GM18499 (cell line): ENCODE results near the gene VGLL4.
"Not testable (repeated sequence)": the region's sequence is repeated elsewhere in the genome, so short reads cannot be mapped to it uniquely, and the experiment has no call there.

Source experiments
- ATAC-seq: cut with Tn5 transposase; IDR thresholded peaks from one replicate; pipeline ENCODE4 v1.9.1; 2021; ENCODE audit warnings: moderate number of reproducible peaks; ENCODE audit not compliant: insufficient read depth, unreplicated experiment

The VGLL4 gene

DNA sequence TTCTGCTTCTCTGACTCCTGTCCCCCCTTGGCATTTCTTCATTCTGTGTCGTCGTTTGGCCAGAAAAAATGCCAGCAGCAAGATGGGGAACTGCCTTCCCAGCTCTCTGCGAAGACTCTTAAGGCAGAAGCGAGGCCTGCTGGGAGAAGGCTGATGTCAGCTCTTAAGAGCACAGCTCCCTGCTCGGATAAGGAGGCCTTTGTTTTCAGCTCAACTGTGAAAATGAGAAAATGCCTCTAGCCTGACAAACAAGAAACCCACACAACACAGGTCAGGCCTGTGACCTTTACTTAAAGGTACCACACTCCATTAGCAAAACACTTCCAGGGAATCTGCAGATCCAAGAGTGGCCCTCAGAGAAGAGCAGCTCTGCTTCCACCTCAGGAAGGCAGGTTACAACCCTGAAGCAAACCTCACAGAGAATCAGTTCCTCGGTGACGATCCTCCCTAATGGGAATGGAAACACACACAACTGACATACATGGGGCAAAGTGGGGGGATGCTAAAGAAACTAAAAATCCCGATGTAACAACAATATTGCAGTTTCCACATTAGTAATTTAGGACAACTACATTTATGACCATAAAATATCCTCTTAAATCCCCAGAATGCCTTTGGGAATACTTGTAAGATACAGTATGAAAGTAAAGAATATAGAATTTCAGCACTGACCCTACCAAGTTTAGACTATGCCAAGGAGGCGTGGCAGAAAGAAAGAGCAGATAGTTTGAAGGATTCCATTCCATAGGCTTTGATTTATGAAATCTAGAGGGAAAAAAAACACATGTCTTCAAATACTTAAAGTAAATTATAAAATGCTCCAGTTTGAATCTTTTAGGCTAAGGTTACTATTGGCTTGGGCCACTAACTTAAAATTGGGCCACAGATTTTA, 52.1 kb downstream of the VGLL4 start:
- no peak for ATAC-seq

GRCh38 chr3:11591002-11591355, 52.7 kb downstream of the VGLL4 start:
- no peak for ATAC-seq

GRCh38 chr3:11589706-11590105, 54.0 kb downstream of the VGLL4 start:
- no peak for ATAC-seq

DNA sequence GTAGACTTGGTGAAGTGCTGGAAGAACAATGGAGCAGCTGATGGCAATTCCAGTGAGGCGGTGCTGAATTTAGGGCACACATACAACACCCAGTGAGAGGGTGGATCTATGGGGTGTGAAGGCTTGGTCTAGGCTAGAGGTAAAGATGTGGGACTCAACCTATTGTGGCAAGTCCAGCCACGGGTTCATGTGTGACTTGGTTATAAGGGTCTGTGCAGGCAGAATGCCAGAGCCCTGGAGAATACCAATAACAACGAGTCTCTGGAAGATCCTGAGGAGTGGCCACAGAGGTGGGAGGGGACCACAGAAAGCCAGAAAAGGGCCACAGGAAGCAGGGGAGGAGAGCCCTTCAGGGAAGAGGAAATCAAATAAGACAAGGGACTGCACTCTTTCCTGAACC, 55.0 kb downstream of the VGLL4 start:
- no peak for ATAC-seq

GRCh38 chr3:11588338-11588737, 55.4 kb downstream of the VGLL4 start:
- no peak for ATAC-seq

DNA sequence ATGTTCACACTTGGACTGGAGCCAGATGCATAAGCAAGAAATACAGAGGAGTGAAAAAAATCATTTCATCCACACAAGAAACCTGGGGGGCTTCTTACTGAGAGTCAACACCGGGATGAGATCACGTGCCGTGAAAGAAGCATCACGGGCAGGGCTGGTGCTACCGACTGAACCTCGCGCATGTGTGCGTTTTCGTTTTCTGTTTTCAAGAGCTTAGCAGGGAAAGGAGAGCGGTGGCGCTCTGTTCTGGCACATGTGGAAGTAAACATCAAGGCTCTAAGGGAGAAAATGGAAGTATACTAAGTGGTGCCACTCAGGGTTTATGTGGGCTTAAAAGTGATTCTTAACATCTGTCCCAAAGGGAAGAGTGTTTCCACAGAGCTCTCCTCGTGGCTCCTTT, 55.9 kb downstream of the VGLL4 start:
- no peak for ATAC-seq

GRCh38 chr3:11584570-11584969, 59.1 kb downstream of the VGLL4 start:
- no peak for ATAC-seq

DNA sequence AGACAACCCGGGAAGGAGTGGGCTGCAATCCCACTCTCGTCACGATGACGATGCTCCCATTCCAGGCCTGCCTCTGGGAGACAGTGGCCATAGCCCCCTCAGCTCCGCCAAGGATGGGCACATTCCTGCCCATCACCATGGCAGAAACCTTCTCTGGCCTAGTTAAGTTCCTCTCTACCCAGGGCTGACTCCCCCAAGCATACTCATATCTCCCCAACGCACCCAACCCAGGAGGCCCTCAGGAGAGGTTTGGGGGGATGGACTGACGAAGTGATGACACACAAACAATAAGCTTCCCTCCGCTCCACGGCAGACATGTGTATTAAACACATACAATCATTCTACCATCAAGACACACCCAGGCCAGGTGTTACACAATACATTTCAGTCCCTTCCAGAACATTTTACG, 60.1 kb downstream of the VGLL4 start:
- no peak for ATAC-seq

GRCh38 chr3:11583235-11583634, 60.5 kb downstream of the VGLL4 start:
- no peak for ATAC-seq

GRCh38 chr3:11582191-11582968, 61.3 kb downstream of the VGLL4 start:
- ATAC-seq: no peak

- no peak for ATAC-seq
Observed at GRCh38 chr3:11581237-11582190, 62.2 kb downstream of the VGLL4 start.

GRCh38 chr3:11580645-11581044, 63.1 kb downstream of the VGLL4 start:
- no peak for ATAC-seq

GRCh38 chr3:11578169-11578568, 65.5 kb downstream of the VGLL4 start:
- ATAC-seq: no peak

- no peak for ATAC-seq
Observed at GRCh38 chr3:11576453-11576852, 67.3 kb downstream of the VGLL4 start.

- ATAC-seq: no peak
Observed at GRCh38 chr3:11575677-11576076, 68.0 kb downstream of the VGLL4 start.

DNA sequence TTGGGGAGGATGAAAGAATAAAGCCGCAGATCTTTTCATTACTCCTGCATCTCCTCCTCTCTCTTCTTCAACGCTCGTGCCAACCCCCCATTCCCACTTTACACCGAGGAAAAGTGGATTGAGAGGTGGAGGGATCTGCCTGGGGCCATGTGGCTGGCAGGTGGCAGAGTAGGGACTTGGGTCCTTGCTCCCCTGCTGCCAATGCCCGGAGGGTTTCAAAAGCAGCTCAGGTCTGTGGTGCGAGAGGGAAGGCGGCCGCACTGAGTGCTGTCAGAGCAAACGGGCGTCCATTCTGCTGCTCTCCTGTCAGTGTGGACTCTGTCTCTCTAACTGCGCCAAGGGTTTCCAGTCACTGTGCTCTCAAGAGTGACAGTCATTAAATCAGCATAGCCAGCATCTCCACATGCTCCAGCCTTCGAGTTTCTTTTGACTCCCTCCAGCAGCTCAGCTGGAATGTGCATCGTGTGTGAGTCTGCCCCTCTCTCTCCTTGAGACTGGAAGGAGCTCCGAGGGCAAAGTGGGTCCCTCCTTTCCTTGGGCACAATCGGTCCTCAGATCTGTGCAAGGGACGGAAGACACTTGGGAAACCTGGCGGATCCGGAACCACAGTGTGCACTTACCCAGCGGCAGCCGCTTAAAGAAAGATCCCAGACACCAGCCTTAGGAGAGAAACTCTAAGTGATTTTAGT, 68.6 kb downstream of the VGLL4 start:
- ATAC-seq: no peak

DNA sequence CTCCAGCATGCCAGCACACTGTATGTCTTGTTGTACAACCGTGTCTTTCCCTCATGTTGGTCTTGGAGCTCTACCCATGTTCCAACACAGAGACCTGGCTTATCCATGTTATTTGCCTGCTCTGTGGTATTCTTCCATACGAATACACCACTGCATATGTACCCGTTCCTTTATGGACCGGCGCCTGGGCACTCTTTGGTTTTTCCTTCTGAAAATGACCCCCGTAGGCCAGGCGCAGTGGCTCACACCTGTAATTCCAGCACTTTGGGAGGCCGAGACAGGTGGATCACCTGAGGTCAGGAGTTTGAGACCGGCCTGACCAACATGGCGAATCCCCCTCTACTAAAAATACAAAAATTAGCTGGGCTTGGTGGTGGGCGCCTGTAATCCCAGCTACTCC, 71.1 kb downstream of the VGLL4 start:
- not testable (repeated sequence) for ATAC-seq

DNA sequence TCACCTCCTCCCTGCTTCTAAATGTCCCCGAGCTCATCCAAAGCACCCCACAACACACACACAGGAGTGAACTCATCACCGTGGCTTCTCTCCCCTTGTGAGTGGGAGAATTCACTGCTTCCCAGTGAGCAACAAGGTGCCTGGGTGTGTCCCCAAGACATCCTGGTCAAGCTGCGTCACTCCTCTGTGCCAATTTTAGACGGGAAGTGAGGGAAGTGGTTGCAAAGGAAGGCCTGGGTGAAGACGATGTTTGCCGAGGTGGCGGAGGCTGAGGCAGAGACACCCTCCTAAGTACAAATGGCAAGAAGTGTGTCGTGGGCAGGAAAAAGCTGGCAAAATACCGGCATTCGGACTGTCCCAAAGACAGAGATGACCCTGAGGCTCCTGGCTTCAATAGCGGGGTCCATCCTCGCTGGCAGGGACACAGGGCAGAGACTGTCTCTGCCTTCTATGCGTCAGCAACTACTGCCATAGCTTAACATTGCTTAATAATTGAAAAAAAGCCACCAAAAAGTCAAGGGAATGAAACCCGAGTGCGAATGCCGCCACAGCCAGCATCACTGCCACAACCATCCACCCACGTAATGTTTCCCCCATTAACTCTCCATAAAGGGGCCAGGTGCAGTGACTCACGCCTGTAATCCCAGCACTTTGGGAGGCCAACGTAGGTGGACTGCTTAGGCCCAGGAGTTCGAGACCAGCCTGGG, 72.8 kb downstream of the VGLL4 start:
- ATAC-seq: no peak

GRCh38 chr3:11570251-11570650, 73.5 kb downstream of the VGLL4 start:
- ATAC-seq: no peak
